HL-60 (cell line): Measurements from ENCODE around the gene METTL16.

Experiments
- DNase-seq, 2 experiments: peaks; one replicate each; pipeline ENCODE4 v3.0.0-alpha.2; 2010 to 2020; ENCODE audit warnings: low read depth in 1 of 2, low spot score in 1 of 2
- H3K27ac ChIP-seq: fragments of 250-450 bp; sonication (Bioruptor Pico); replicated peaks from 2 replicates; pipeline ENCODE4 v1.5.1; 2020; ENCODE audit warnings: mild to moderate bottlenecking, moderate library complexity
- H3K27me3 ChIP-seq: fragments of 250-450 bp; sonication (Bioruptor Pico); 2 replicates; pipeline ENCODE4 v1.5.1; 2021; ENCODE audit warnings: mild to moderate bottlenecking, moderate library complexity; ENCODE audit not compliant: insufficient read depth, poor library complexity, severe bottlenecking
- H3K4me3 ChIP-seq: replicated peaks from 2 replicates; pipeline ENCODE4 v1.5.1; 2011; ENCODE audit warnings: mild to moderate bottlenecking, control low read depth, low read length; ENCODE audit not compliant: insufficient read depth
- GABPA ChIP-seq: IDR thresholded peaks from 2 replicates; pipeline ENCODE4 v1.6.1; 2012; ENCODE audit warnings: low read depth
- POLR2AphosphoS5 ChIP-seq: IDR thresholded peaks from 2 replicates; pipeline ENCODE4 v1.6.1; 2012; ENCODE audit warnings: low read depth
- SPI1 ChIP-seq: IDR thresholded peaks from 2 replicates; pipeline ENCODE4 v1.6.1; 2012; ENCODE audit warnings: low read depth, mild to moderate bottlenecking, borderline replicate concordance
- TF ChIP-seq, protein P1 (sequence below): IDR thresholded peaks from one replicate; pipeline ENCODE4 v1.5.1; 2011; ENCODE audit warnings: low read length, control low read depth, inconsistent platforms; ENCODE audit not compliant: insufficient read depth
- TF ChIP-seq, protein P2 (sequence below): IDR thresholded peaks from 2 replicates; pipeline ENCODE4 v1.6.1; 2012; ENCODE audit warnings: low read depth; ENCODE audit not compliant: insufficient replicate concordance

The METTL16 gene

DNA sequence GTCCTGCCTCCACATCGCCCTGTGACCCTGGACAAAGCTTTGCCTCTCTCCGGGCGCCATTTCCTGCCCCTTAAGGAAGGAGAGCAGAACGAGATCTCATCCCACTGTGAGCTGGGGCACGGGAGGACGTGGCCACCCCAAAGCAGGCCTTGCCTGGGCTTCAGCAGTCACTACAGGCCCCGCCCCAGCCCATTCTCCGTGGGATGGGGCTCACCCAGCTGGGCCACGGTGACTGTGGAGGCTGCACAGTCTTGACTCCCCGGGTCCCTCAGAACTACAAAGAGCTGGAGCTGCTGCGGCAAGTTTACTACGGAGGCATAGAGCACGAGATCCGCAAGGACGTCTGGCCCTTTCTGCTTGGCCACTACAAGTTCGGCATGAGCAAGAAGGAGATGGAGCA, 139.0 kb downstream of the METTL16 start:
- no peak overlapping the region for H3K4me3 ChIP-seq
- no peak overlapping the region for H3K27ac ChIP-seq
- H3K27me3 ChIP-seq: no peaks in the 10 kb centered on the region
- DNase-seq: no peak
- TF ChIP-seq, protein P1, sequence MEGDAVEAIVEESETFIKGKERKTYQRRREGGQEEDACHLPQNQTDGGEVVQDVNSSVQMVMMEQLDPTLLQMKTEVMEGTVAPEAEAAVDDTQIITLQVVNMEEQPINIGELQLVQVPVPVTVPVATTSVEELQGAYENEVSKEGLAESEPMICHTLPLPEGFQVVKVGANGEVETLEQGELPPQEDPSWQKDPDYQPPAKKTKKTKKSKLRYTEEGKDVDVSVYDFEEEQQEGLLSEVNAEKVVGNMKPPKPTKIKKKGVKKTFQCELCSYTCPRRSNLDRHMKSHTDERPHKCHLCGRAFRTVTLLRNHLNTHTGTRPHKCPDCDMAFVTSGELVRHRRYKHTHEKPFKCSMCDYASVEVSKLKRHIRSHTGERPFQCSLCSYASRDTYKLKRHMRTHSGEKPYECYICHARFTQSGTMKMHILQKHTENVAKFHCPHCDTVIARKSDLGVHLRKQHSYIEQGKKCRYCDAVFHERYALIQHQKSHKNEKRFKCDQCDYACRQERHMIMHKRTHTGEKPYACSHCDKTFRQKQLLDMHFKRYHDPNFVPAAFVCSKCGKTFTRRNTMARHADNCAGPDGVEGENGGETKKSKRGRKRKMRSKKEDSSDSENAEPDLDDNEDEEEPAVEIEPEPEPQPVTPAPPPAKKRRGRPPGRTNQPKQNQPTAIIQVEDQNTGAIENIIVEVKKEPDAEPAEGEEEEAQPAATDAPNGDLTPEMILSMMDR: no peak
- TF ChIP-seq POLR2AphosphoS5: no peak
- TF ChIP-seq SPI1: no peak
- TF ChIP-seq GABPA: no peak
- TF ChIP-seq, protein P2, sequence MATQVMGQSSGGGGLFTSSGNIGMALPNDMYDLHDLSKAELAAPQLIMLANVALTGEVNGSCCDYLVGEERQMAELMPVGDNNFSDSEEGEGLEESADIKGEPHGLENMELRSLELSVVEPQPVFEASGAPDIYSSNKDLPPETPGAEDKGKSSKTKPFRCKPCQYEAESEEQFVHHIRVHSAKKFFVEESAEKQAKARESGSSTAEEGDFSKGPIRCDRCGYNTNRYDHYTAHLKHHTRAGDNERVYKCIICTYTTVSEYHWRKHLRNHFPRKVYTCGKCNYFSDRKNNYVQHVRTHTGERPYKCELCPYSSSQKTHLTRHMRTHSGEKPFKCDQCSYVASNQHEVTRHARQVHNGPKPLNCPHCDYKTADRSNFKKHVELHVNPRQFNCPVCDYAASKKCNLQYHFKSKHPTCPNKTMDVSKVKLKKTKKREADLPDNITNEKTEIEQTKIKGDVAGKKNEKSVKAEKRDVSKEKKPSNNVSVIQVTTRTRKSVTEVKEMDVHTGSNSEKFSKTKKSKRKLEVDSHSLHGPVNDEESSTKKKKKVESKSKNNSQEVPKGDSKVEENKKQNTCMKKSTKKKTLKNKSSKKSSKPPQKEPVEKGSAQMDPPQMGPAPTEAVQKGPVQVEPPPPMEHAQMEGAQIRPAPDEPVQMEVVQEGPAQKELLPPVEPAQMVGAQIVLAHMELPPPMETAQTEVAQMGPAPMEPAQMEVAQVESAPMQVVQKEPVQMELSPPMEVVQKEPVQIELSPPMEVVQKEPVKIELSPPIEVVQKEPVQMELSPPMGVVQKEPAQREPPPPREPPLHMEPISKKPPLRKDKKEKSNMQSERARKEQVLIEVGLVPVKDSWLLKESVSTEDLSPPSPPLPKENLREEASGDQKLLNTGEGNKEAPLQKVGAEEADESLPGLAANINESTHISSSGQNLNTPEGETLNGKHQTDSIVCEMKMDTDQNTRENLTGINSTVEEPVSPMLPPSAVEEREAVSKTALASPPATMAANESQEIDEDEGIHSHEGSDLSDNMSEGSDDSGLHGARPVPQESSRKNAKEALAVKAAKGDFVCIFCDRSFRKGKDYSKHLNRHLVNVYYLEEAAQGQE: no peak

DNA sequence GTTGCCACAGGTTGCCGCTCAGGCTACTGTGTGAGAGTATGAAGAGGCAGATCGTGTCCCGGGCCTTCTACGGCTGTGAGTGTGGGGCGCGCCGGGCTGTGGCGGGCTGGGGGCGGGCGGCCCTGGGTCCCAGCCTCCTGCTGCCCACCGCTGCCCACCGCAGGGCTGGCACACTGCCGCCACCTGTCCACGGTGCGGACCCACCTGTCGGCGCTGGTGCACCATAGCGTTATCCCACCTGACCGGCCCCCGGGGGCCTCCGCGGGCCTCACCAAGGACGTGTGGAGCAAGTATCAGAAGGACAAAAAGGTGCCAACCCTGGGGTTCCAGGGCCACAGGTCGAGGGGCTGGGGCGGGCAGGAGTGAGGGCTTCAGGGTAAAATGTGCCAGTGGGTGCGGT, 139.5 kb downstream of the METTL16 start:
- Histone ChIP-seq H3K4me3 (no peak overlapping the region), H3K27ac (no peak overlapping the region), H3K27me3 (no peaks in the 10 kb centered on the region)
- TF ChIP-seq GABPA: no peak
- TF ChIP-seq SPI1: no peak
- no peak for TF ChIP-seq POLR2AphosphoS5
- TF ChIP-seq, protein P1: no peak
- TF ChIP-seq, protein P2: no peak
- DNase-seq: no peak

DNA sequence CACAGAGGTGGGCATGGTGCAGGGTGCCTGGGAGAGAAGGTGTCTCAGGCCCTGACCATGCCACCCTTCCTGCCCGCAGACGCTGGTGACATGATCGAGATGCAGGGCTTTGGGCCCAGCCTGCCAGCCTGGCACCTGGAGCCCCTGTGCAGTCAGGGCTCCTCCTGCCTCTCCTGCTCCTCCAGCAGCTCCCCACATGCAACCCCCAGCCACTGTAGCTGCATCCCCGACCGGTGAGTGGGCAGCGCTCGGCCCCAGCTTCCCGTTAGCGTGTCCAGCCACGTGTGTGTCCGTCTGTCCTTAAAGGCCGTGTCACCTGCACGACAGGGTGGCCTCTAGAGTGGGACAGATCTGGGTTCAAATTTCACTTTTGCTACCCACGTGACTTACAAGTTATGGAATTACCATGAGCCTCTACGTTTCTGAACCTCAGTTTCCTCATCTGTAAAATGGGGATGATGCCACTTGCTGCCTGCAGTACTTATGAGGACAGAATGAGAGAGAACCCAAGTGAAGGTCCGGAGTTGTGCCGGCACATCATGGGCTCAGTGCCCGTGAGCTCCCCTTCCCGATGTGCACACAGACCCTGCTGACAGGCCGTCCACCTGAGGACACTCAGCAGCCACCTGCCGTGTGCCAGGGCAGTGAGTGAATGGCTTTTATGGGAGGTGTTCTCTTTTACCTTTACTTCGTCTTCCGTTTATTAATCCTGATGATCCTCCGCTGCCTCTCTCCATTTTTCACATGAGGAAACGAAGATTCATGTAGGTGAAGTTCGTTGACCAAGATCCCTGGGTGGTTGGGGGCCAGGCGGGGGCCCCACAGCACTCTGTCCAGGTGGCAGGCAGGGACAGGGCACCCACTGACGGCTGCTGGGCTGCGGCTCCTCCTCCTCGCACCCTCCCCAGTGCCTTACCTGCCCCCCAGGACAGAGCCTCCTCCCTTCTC, 140.2 kb downstream of the METTL16 start:
- TF ChIP-seq, protein P2: no peak
- TF ChIP-seq SPI1 (no peak), GABPA (no peak), POLR2AphosphoS5 (no peak)
- TF ChIP-seq, protein P1: no peak
- no peak for DNase-seq
- Histone ChIP-seq H3K27me3 (no peaks in the 10 kb centered on the region), H3K4me3 (no peak overlapping the region), H3K27ac (no peak overlapping the region)
